GM20000 (cell line): Measurements from ENCODE around the gene ZNF407.

Experiments
- DNase-seq: peaks from one replicate; pipeline ENCODE4 v3.0.0; 2012; ENCODE audit warnings: low spot score
- CTCF ChIP-seq: IDR thresholded peaks from 2 replicates; pipeline ENCODE4 v1.5.1; 2012; ENCODE audit warnings: mild to moderate bottlenecking, control low read depth; ENCODE audit errors: extremely low read depth, missing control alignments

The ZNF407 gene

GRCh38 chr18:74897971-74898657 lies 300.4 kb downstream of the ZNF407 start:
- no peak for TF ChIP-seq CTCF
- DNase-seq = no peak

GRCh38 chr18:74898965-74899364 lies 301.3 kb downstream of the ZNF407 start:
- TF ChIP-seq CTCF = no peak
- DNase-seq = no peak

GRCh38 chr18:74899554-74899953 lies 301.9 kb downstream of the ZNF407 start:
- no peak for TF ChIP-seq CTCF
- no peak for DNase-seq

- no peak for DNase-seq
- no peak for TF ChIP-seq CTCF
Measured at GRCh38 chr18:74901362-74902146, 303.9 kb downstream of the ZNF407 start.

GRCh38 chr18:74902147-74902455 lies 304.4 kb downstream of the ZNF407 start:
- no peak for TF ChIP-seq CTCF
- no peak for DNase-seq

GRCh38 chr18:74905247-74905646 lies 307.6 kb downstream of the ZNF407 start:
- DNase-seq = no peak
- no peak for TF ChIP-seq CTCF

GRCh38 chr18:74906184-74906583 lies 308.5 kb downstream of the ZNF407 start:
- no peak for DNase-seq
- no peak for TF ChIP-seq CTCF
